ENCODE measurements around the gene OLFM1.
"Not testable (repeated sequence)": the region's sequence is repeated elsewhere in the genome, so short reads cannot be mapped to it uniquely, and the experiment has no call there.

The OLFM1 gene

DNA sequence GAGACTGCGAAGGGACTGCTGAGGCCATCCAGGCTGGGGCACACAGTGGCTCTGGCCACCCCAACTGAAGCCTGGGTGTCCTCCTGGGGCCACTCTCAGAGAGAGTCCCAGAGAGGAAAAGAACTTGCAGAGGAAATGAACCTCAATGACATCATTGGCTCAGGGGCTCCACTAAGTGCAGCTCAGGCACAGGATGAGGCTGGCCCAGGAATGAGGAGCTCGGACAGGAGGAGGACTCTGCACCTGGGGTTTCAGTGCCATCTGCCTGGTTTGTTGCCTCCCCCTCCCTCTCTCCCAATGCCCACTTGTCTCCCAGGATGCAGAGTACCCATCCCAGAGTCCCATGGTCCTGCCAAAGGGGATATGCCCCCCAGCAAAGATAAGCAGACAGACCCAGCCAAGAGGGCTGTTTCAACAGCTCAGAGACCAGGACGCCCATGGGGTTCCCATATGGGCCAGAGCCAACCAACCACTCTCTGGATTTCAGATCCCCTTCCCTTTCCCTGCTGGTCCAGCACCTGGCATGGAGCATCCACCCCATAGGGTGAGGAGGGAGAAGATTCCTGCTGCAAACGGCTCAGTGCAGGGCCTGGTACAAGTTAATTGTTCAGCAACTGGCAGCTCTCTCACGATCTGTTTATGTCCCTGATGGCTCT lies 26.9 kb upstream of the OLFM1 start:
- DNase-seq (ENCODE audit: low spot score): no peak

GRCh38 chr9:135061441-135061840 lies 26.0 kb upstream of the OLFM1 start:
- DNase-seq (ENCODE audit: low spot score): no peak

- no peak for DNase-seq (ENCODE audit: low spot score)
Measured at GRCh38 chr9:135062254-135062653, 25.2 kb upstream of the OLFM1 start.

- not testable (repeated sequence) for DNase-seq (ENCODE audit: low spot score)
Measured at GRCh38 chr9:135063466-135063865, 24.0 kb upstream of the OLFM1 start.

GRCh38 chr9:135063888-135064287 lies 23.6 kb upstream of the OLFM1 start:
- DNase-seq (ENCODE audit: low spot score): not testable (repeated sequence)

GRCh38 chr9:135065151-135065550 lies 22.3 kb upstream of the OLFM1 start:
- DNase-seq (ENCODE audit: low spot score): no peak

DNA sequence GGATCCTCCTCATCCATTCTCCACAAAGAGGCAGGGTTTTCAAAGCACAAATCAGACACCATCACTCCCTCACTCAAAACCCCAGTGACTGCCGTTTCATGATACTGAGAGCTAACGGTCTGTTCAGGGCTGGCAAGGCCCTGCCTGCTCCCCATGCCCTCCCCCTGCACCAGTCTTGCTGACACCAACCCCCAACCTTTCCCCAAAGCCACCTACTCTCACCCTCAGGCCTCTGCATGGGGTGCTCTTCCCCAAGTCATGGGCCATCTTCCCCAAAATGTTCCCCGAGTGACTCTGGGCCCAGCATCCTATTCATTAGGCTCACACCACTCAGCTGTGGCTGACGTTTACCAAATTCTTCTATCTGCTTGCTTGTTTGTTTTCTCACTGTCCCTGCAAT lies 21.7 kb upstream of the OLFM1 start:
- DNase-seq (ENCODE audit: low spot score): no peak

- no peak for DNase-seq (ENCODE audit: low spot score)
Measured at GRCh38 chr9:135066291-135066690, 21.2 kb upstream of the OLFM1 start.

GRCh38 chr9:135067096-135067710 lies 20.3 kb upstream of the OLFM1 start:
- no peak for DNase-seq (ENCODE audit: low spot score)

GRCh38 chr9:135068776-135069415 lies 18.6 kb upstream of the OLFM1 start:
- DNase-seq (ENCODE audit: low spot score): no peak

GRCh38 chr9:135069558-135070197 lies 17.8 kb upstream of the OLFM1 start:
- no peak for DNase-seq (ENCODE audit: low spot score)

- no peak for DNase-seq (ENCODE audit: low spot score)
Measured at GRCh38 chr9:135070198-135070951, 17.1 kb upstream of the OLFM1 start.

DNA sequence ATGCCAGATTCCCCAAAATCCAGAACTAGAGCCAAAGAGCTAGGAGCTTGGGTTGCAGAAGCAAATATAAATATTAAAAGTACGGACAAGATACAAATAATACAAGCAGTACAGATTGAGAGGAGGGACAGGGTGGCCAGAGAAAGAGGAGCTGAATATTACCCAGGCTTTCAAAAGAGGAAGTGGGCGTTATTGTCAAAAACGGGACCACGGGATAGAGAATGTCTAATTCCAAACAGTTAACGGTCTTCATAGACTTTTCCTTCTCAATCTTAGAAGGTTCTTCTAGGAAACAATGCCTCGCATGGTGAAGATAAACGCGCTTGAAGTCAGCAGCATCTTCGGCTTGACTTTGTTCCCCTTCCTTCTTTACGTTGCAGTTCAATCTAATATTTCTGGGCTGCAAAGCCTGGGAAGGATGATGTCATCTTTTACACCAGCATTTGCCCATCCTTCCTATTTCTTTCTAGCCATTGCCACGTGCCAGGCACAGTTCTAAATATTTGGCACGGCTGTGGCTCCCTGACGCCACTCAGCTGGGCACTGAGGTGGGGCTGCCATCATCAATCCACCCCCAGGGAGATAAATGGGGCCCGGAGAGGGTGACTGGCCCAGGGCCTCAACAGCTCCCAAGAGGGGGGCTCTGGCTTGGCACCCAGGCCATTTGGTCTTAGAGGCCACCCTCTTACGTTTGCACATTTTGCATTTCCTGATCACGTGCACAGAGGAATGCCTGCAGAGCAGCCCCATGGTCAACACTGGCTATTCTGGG lies 16.3 kb upstream of the OLFM1 start:
- DNase-seq (ENCODE audit: low spot score): no peak

DNA sequence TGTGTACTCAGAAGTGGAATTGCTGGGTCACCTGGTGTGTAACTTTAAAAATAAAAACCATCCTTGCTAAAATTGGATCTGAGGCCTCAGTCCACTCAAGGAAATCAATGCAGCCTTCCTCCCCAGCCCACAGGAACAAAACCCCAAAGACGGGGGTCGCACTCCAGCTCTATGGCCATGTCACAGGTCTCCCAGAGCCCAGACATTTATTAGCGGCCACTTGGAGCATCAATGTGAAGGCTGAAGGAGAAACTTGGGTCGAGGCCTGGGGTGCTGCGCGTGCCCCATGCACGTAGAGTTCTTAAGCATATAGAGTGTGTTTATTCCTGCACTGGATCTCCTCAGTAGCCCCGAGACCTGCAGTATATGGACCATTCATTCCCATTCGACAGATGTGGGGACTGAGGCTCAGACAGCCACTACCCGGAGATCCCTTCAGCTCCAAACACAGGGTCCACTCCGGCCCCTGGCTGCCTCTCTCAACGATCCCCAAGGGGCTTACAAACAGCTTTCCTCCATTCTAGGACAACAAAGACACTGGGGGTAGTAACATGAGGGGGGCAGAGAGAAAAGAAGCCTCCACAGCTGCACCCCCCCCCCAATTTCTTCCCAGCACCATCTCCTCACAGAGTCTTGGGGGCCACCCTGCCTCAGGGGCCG lies 14.3 kb upstream of the OLFM1 start:
- DNase-seq (ENCODE audit: low spot score): no peak

- no peak for DNase-seq (ENCODE audit: low spot score)
Measured at GRCh38 chr9:135073741-135074305, 13.6 kb upstream of the OLFM1 start.

DNA sequence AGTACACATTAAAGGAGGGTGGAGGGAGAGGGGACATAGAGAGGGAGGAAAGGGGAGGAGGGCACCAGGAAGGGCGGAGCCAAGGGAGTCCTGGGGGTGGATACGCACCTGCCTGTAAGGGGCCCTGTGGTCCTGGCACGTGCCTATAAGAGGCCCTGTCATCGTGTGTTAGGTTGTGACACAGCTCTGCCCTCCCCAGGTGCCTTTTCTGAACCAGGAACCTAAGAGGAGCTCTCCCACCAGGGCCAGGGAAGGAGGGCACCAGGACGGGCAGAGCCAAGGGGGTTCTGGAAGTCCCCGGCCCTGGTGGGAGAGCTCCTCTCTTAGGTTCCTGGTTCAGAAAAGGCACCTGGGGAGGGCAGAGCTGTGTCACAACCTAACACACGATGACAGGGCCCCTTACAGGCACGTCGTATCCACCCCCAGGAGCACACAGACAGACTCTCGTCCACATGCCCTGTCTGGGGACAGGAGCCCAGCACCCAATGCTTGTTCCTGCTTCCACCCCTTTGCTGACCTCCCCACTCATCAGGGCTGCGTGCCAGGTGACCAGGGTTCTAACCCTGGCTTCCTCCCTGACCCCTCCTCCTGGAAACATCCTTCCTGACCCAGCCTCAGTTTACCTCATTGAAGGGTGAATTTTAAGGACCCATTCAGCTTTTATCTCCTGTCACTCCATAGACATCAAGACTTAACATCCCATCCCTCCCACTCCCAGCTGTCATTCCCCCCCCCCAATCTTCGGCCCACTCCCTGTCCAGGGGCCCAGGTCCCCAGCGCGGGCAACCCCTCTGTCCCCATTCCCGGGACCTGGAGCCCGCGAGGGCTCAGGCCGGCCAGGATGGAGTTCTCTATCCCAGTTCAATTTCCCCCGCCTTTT lies 12.9 kb upstream of the OLFM1 start:
- no peak for DNase-seq (ENCODE audit: low spot score)

- DNase-seq (ENCODE audit: low spot score): no peak
Measured at GRCh38 chr9:135075234-135076142, 12.0 kb upstream of the OLFM1 start.

- DNase-seq (ENCODE audit: low spot score): no peak
Measured at GRCh38 chr9:135076143-135076875, 11.2 kb upstream of the OLFM1 start.

Data from RKO (cell line).